Measurements from ENCODE around the gene CTNNA2.

GRCh38 chr2:79960519-79960918, 447.7 kb downstream of the CTNNA2 start:
- TF ChIP-seq CTCF (IDR thresholded peaks at IDR 0.05) (no peak), TCF7L2 (IDR thresholded peaks at IDR 0.05; ENCODE audit: low read depth, low read length) (no peak)

Measured in Panc1 (cell line).